GM12891 (cell line): Measurements from ENCODE around the gene ZNF580.

ENCODE experiments used
- POLR2A ChIP-seq: IDR thresholded peaks from 2 replicates; pipeline ENCODE4 v1.6.1; 2011; ENCODE audit warnings: low read depth, low read length, control low read depth
- TAF1 ChIP-seq: IDR thresholded peaks from 2 replicates; pipeline ENCODE4 v1.6.1; 2011; ENCODE audit warnings: low read depth, low read length, control low read depth

DNA sequence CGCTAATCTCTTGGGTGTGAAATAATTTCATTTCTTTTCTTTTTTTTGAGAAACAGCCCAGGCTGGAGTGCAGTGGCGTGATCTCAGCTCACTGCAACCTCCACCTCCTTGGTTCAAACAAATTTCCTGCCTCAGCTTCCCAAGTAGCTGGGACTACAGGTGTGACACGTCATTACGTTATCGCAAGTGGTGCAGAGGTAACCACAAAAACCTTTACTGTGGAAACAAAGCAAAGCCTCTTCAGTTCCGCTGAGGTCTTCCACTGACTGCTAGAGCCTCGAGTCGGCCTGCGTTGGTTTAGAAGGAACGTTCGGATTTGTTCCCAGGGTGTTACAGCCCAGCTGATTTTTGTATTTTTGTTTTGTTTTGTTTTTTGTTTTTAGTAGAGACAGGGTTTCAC is 14.5 kb upstream of the ZNF580 start:
- TF ChIP-seq POLR2A (no peak), TAF1 (no peak)
